ENCODE results near the gene FMNL2. TPM values are rescaled to one million over a fixed set of nuclear protein-coding genes. Genes with fewer than 3 reads are reported as not detected.

FMNL2 gene
- total RNA-seq, 1 experiment from 2014 or later = 33.6 TPM

DNA sequence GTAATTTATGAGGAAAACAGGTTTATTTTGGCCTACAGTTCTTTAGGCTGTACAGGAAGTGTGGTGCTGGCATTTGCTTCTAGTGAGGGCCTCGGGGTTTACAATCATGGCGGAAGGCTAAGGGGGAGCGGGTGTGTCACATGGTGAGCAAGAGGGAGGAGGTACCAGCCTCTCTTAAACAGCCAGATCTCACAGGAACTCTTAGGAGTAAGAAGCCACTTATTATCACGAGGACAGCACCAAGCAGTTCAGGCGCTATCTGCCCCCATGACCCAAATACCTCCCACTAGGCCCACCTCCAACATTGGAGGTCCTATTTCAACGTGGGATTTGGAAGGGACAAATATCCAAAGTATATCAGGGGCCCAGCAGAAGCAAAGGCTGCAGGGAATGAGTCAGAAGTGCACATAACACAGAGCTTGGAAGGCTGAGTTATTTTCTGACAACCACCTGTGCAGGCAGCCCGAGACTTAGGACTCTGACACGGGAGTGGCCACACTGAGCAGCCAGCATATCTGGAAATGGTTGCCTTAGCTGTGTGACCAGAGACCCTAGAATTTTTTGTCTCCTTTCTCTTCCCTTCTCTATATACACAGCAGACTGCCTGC lies 211.4 kb downstream of the FMNL2 start:
- Mint-ChIP-seq H3K9me3 (no peaks in the 10 kb centered on the region), H3K4me1 (peaks cover 16 to 21% of the 10 kb centered on the region in 2 experiments), H3K4me3 (no peak overlapping the region), H3K36me3 (ENCODE audit: insufficient read depth in 1 of 3, low read depth in 3 of 3) (peaks cover 4 to 10% (median 8%) of the 10 kb centered on the region in 3 experiments; a peak in 6 of 7 replicates), H3K27me3 (ENCODE audit: low read depth) (no peaks in the 10 kb centered on the region), H3K27ac (peak overlapping the region in 1 of 3 experiments; percentile 47; a peak in 1 of 7 replicates)
- H3K9me3 ChIP-seq (ENCODE audit: control insufficient read depth, low read depth, low read length) = no peaks in the 10 kb centered on the region
- no peak overlapping the region for H3T11ph ChIP-seq (ENCODE audit: low read length)
- no peak overlapping the region for H2BK5ac ChIP-seq (ENCODE audit: insufficient read length, low read length)
- H4K5ac ChIP-seq (ENCODE audit: insufficient read length, low read depth, low read length) = no peak overlapping the region
- no peak overlapping the region for H3K9ac ChIP-seq (ENCODE audit: extremely low read depth, insufficient read length, low read length)
- TF ChIP-seq, protein P1, sequence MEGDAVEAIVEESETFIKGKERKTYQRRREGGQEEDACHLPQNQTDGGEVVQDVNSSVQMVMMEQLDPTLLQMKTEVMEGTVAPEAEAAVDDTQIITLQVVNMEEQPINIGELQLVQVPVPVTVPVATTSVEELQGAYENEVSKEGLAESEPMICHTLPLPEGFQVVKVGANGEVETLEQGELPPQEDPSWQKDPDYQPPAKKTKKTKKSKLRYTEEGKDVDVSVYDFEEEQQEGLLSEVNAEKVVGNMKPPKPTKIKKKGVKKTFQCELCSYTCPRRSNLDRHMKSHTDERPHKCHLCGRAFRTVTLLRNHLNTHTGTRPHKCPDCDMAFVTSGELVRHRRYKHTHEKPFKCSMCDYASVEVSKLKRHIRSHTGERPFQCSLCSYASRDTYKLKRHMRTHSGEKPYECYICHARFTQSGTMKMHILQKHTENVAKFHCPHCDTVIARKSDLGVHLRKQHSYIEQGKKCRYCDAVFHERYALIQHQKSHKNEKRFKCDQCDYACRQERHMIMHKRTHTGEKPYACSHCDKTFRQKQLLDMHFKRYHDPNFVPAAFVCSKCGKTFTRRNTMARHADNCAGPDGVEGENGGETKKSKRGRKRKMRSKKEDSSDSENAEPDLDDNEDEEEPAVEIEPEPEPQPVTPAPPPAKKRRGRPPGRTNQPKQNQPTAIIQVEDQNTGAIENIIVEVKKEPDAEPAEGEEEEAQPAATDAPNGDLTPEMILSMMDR (conservative IDR thresholded peaks at IDR 0.05) = no peak
- no CpG with 5 or more reads among the region's 8 CpGs for WGBS (ENCODE audit: extremely low coverage, insufficient read length, low lambda C conversion rate)
- H3K27ac ChIP-seq (ENCODE audit: insufficient read length, low read depth, low read length) = no peak overlapping the region
- no peak overlapping the region for H2BK12ac ChIP-seq (ENCODE audit: insufficient read length, low read depth, low read length)
- no peak overlapping the region for H2AK5ac ChIP-seq (ENCODE audit: insufficient read length, low read length)
- H3K23ac ChIP-seq (ENCODE audit: insufficient read length, low read depth, low read length) = no peak overlapping the region
- no peak overlapping the region for H2BK15ac ChIP-seq (ENCODE audit: low read depth, low read length)
- H3K4me1 ChIP-seq (ENCODE audit: insufficient read depth, low read length) = no peaks in the 10 kb centered on the region; the same call in 1 of the 2 replicates
- H3K4ac ChIP-seq (ENCODE audit: low read depth, low read length) = no peak overlapping the region
- H4K20me1 ChIP-seq (ENCODE audit: control insufficient read depth, insufficient read depth, insufficient read length) = no peaks in the 10 kb centered on the region
- no peak overlapping the region for H4K8ac ChIP-seq (replicated peaks; ENCODE audit: insufficient read length, low read depth, low read length)
- H4K91ac ChIP-seq (ENCODE audit: insufficient read length, low read depth, low read length) = no peak overlapping the region
- H3K56ac ChIP-seq (ENCODE audit: insufficient read length, low read depth, low read length) = no peak overlapping the region
- H3K18ac ChIP-seq (ENCODE audit: insufficient read length, low read depth, low read length) = no peak overlapping the region
- no peak overlapping the region for H2AFZ ChIP-seq (ENCODE audit: low read length)
- H3K14ac ChIP-seq (ENCODE audit: insufficient read depth, low read length) = no peak overlapping the region
- no peak overlapping the region for H3K4me2 ChIP-seq (ENCODE audit: insufficient read depth, insufficient read length, low read length)
- no peak for DNase-seq
- no peaks in the 10 kb centered on the region for H3K27me3 ChIP-seq (ENCODE audit: insufficient read depth, low read length)
- H2BK120ac ChIP-seq (ENCODE audit: low read depth, low read length, poor library complexity, severe bottlenecking) = no peak overlapping the region
- H3K79me1 ChIP-seq (ENCODE audit: insufficient read depth, low read depth, low read length, poor library complexity, severe bottlenecking) = no peaks in the 10 kb centered on the region
- H3K79me2 ChIP-seq (ENCODE audit: insufficient read depth, low read length) = no peaks in the 10 kb centered on the region; the same call in 1 of the 2 replicates
- no peak overlapping the region for H2BK20ac ChIP-seq (ENCODE audit: low read depth, low read length, poor library complexity, severe bottlenecking)
- no peaks in the 10 kb centered on the region for H3K23me2 ChIP-seq (ENCODE audit: insufficient read length, low read depth, low read length, poor library complexity, severe bottlenecking)

All from H9 (cell line).